CD4-positive, alpha-beta T cell treated with Interleukin-4 for 4 hours (primary cell): ENCODE data around the gene ASCC3.

Experiments
- DNase-seq: peaks from one replicate; pipeline ENCODE4 v3.0.0-alpha.2; 2020

The ASCC3 gene

GRCh38 chr6:100573166-100573565, 308.0 kb downstream of the ASCC3 start:
- no peak for DNase-seq

- DNase-seq, result no peak
These were observed 312.9 kb downstream of the ASCC3 start for GRCh38 chr6:100568255-100568654.

- no peak for DNase-seq
These were observed 314.6 kb downstream of the ASCC3 start for GRCh38 chr6:100566563-100566962.

- no peak for DNase-seq
These were observed 315.6 kb downstream of the ASCC3 start for GRCh38 chr6:100565439-100566104.

GRCh38 chr6:100559859-100560258, 321.3 kb downstream of the ASCC3 start:
- no peak for DNase-seq

- DNase-seq, result no peak
These were observed 326.9 kb downstream of the ASCC3 start for GRCh38 chr6:100554228-100554627.

- DNase-seq, result no peak
These were observed 327.9 kb downstream of the ASCC3 start for GRCh38 chr6:100553243-100553642.

- no peak for DNase-seq
These were observed 331.5 kb downstream of the ASCC3 start for GRCh38 chr6:100549406-100550167.

GRCh38 chr6:100538086-100538485, 343.0 kb downstream of the ASCC3 start:
- DNase-seq, result no peak

- no peak for DNase-seq
These were observed 362.5 kb downstream of the ASCC3 start for GRCh38 chr6:100518588-100518987.

GRCh38 chr6:100517633-100518032, 363.5 kb downstream of the ASCC3 start:
- DNase-seq, result no peak

GRCh38 chr6:100517106-100517505, 364.0 kb downstream of the ASCC3 start:
- DNase-seq, result no peak

- DNase-seq, result no peak
These were observed 366.5 kb downstream of the ASCC3 start for GRCh38 chr6:100514660-100515059.

GRCh38 chr6:100512203-100512862, 368.8 kb downstream of the ASCC3 start:
- no peak for DNase-seq

GRCh38 chr6:100509101-100509500, 372.0 kb downstream of the ASCC3 start:
- DNase-seq, result no peak

- no peak for DNase-seq
These were observed 374.5 kb downstream of the ASCC3 start for GRCh38 chr6:100506651-100507050.

GRCh38 chr6:100504786-100505737, 376.1 kb downstream of the ASCC3 start:
- no peak for DNase-seq

GRCh38 chr6:100503043-100503705, 378.0 kb downstream of the ASCC3 start:
- no peak for DNase-seq

- no peak for DNase-seq
These were observed 387.8 kb downstream of the ASCC3 start for GRCh38 chr6:100493206-100493888.

- DNase-seq, result no peak
These were observed 389.0 kb downstream of the ASCC3 start for GRCh38 chr6:100491952-100492670.

GRCh38 chr6:100490065-100490464, 391.1 kb downstream of the ASCC3 start:
- no peak for DNase-seq
